Measurements from ENCODE around the gene CASTOR1.

DNA sequence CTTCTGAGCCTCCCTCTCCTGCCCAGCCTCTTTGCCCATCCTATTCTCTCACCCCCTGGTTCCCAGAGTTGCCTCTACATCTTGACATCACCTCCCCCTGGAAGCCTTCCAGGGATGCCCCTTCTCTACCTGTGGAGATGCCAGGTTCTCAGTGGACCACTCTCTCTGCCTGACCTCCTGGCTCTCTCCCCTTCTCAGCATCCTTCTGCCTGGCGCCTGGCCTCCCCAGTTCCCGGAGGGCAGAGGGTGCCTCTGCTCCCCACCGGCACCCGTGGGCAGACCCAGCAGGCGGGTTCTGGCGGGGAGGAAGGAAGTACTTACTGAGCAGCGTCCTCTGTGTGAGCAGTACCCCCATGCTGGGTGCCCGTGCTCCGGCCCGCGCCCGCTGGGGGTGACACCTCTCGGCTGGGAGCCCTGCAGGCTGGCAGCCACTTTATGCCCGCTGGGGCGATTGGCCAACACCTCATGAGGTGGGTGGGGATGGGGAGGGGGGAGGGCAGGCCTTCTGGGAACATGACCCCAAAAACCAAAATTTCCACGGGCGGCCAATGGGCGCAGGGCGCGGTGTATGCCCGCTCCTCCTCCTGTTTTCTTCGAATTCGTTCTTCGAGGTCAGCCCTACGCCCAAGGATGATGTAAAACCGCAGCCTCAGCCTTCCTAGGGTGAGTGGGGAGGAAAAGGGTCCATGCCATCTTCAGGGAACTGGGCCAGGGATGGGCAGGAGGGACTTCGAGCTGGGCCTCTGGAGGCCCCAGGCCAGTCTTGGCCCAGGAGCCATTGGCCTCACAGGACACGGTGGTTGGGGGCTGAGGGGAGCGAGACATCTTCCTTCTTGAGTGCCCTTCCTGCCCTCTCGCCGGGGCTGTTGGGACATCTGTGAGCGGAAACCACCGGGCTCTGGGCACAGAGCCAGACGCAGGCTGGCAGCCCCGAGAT lies 22.6 kb downstream of the CASTOR1 start, which contains the start of gene OSM:
- TF ChIP-seq POLR2AphosphoS5 (IDR thresholded peaks at IDR 0.05), result peak in 1 of 4 donors; percentile 27
- TF ChIP-seq, protein P1, sequence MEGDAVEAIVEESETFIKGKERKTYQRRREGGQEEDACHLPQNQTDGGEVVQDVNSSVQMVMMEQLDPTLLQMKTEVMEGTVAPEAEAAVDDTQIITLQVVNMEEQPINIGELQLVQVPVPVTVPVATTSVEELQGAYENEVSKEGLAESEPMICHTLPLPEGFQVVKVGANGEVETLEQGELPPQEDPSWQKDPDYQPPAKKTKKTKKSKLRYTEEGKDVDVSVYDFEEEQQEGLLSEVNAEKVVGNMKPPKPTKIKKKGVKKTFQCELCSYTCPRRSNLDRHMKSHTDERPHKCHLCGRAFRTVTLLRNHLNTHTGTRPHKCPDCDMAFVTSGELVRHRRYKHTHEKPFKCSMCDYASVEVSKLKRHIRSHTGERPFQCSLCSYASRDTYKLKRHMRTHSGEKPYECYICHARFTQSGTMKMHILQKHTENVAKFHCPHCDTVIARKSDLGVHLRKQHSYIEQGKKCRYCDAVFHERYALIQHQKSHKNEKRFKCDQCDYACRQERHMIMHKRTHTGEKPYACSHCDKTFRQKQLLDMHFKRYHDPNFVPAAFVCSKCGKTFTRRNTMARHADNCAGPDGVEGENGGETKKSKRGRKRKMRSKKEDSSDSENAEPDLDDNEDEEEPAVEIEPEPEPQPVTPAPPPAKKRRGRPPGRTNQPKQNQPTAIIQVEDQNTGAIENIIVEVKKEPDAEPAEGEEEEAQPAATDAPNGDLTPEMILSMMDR (IDR thresholded peaks at IDR 0.05), result no peak
- no peak for TF ChIP-seq EP300 (IDR thresholded peaks at IDR 0.05)
- peak in 1 of 2 donors; percentile 15 for TF ChIP-seq POLR2A (IDR thresholded peaks at IDR 0.05)

Measured in sigmoid colon (tissue), 4 donors.